C4-2B (cell line): ENCODE measurements around the gene ACTL6A.
"Not testable (repeated sequence)": the region's sequence is repeated elsewhere in the genome, so short reads cannot be mapped to it uniquely, and the experiment has no call there.

Experiments
- ZFX ChIP-seq: fragments of 450-650 bp; IDR thresholded peaks from 2 replicates; pipeline ENCODE4 v1.6.1; 2017
- TF ChIP-seq, protein P1 (sequence below): fragments of 450-650 bp; conservative IDR thresholded peaks from 2 replicates; pipeline ENCODE4 v1.5.1; 2017; ENCODE audit warnings: mild to moderate bottlenecking

DNA sequence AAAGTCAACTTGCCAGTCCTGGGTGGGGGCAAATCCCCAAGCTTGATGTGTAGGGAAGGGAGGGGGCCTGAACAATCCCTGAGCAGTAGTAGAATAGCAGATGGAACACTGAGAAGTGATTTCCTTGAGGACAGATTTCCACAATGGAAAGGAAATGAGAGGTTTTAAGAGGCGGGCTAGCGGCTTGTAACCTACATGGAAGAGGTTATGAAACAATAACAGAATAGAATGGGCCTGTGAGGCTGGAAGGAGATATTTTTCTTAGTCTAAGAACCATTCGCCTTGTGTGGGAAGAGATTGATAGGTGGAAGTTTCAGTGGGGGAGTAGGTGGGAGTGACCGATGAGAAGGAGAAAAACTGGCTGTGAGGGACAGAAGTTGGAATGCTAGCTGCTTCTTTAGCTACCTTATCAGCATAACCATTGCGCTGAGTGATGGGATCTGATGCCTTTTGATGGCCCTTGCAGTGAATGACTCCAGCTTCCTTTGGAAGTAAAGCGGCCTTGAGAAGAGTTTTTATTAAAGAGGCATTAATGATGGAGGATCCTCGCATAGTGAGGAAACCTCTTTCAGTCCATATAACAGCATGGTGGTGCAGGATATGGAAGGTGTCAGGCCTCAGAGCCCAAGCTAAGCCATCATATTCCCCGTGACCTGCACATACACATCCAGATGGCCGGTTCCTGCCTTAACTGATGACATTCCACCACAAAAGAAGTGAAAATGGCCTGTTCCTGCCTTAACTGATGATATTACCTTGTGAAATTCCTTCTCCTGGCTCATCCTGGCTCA is 46.1 kb upstream of the ACTL6A start:
- TF ChIP-seq, protein P1, sequence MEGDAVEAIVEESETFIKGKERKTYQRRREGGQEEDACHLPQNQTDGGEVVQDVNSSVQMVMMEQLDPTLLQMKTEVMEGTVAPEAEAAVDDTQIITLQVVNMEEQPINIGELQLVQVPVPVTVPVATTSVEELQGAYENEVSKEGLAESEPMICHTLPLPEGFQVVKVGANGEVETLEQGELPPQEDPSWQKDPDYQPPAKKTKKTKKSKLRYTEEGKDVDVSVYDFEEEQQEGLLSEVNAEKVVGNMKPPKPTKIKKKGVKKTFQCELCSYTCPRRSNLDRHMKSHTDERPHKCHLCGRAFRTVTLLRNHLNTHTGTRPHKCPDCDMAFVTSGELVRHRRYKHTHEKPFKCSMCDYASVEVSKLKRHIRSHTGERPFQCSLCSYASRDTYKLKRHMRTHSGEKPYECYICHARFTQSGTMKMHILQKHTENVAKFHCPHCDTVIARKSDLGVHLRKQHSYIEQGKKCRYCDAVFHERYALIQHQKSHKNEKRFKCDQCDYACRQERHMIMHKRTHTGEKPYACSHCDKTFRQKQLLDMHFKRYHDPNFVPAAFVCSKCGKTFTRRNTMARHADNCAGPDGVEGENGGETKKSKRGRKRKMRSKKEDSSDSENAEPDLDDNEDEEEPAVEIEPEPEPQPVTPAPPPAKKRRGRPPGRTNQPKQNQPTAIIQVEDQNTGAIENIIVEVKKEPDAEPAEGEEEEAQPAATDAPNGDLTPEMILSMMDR, result not testable (repeated sequence)
- TF ChIP-seq ZFX, result not testable (repeated sequence)
